NCI-H2227 (cell line): Measurements from ENCODE around the gene PROK2.
A peak's percentile ranks its signal among the peaks of the same experiment; 100 is the strongest.

ENCODE experiments used
- DNase-seq: peaks from one replicate; lab custom pipeline; 2025; ENCODE audit not compliant: unreplicated experiment; lab: John Stamatoyannopoulos, UW

PROK2 gene, protein sequence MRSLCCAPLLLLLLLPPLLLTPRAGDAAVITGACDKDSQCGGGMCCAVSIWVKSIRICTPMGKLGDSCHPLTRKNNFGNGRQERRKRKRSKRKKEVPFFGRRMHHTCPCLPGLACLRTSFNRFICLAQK

DNA sequence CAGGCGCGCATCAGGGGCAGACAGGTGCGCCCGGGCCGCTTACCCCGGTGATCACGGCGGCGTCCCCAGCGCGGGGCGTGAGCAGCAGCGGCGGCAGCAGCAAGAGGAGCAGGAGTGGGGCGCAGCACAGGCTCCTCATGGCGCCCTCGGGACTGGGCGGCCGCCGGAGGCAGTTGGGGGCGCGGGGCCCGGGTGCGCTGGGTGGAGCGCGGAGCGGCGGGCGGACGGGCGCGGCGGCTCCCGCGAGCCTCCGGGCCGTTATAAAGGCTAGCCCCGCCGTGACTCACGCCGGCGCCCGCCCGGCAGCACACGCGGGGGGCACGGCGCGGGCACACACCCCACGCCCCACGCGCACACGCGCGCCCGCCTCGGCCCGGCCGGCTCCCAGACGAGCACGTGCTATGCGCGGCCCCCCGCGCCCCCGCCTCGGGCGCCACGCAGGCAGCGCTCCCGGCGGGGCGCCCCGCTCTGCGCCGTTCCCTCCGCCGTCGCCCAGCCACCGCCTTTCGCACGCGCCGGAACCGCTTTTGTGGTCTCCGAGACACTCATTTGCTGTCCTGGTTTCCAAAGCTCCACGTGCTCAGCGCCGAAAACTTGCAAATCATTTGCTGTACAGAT is at the start of gene PROK2:
TSS of gene PROK2 (minus strand) at position 235 of the 618 bp plus-strand sequence. CDS start at position 139, 96 bp downstream.
- DNase-seq: peak; percentile 12

DNA sequence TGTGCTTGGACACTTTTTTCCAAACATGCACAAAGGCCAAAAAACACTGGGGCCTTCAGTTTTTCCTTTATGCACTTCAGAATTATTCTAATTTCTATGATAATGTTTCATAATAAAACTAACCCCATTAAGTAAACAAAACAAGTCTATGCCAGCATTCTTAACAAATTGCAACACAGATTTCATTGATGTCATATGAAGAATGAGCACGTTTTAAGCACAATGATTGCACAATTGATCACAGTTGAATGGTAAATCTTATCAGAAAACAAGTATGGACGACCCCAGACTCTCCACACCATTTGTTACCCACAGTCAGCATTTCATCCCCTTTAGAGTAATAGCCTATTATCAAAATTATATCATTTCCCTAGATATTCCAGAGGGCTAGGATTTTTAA is 46.7 kb upstream of the PROK2 start:
- no peak for DNase-seq

DNA sequence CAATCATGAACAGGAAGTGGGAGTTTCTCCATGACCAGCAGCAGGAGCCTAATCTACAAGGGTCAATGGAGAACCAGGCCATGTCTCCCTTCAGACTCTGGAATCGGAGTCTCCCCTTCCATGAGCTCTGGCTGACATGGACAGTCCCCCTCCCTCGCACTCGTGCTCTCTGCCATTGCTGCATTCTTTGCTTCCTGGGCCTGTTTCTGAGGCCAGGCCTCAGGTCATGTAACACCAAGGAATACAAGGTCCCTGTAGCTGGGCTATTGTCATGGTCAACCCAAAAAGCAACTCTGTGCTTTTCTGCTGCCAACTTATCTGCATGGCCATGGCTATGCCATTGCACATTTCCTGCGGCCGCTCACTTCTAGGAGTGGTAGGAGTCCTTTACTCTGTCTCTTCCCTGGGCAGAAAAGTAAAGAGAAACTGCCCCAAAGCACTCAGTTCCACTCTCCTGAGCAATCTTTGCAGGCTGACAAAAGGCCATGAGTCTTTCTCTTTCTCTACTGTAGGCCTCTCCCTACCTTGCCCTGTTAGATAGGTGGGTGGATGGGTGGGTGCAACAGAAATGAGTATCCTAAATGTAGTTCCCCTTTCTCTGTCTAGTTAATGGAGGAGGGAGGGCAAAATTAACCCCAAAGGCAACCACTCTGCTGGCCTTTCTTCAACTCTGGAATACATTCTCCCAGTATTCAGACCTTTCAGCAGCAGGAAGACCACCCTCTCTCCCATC is 40.8 kb upstream of the PROK2 start:
- DNase-seq: no peak

DNA sequence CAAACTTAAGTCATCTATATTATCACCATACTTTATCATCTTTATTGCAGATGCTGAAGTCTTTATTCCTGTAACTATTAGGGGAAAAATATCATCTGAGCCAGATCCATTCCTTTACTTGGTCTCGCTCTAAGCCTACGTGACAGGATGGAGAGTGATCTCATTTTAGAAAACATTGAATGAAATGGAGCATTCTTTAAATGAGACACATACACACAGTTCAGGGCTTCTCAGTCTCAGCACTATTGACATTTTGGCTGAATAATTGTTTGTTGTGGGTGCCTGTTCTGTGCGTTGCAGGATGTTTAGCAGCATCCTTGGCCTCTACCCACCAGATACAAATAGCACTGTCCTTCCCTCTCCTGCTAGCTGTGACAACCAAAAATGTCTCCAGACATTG is 36.2 kb upstream of the PROK2 start:
- no peak for DNase-seq

DNA sequence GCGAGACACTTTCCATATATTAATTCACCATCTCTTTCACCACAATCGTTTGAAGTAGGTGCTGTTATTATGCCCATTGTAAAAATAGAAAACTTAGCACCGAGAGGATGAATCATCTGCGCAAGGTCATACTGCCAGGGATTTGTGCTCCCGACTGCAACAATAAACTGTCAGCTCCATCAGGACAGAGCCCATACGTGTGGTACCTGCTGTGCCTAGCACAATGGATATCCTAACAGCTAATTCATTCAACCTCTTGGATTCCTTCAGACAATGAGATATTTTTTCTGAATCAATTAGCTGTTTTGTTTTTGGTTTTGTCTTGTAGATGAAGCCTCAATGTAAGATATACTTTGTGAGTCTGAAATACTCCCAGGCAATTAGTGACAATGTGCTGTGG is 32.3 kb upstream of the PROK2 start:
- no peak for DNase-seq

DNA sequence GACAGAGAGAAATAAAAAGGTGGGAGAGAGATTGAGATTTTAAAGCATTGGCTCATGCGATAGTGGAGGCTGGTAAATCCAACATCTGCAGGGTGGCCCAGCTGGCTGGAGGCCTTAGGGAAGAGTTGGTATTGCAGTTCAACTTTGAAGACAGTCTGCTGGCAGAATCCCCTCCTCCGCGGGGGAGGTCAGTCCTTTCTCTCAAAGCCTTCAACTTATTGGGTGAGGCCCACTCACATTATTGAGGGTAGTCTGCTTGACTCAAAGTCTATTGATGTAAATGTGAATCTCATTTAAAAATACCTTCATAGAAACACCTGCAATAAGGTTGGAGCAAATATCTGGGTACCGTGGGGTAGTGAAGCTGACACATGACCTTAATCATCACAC is 31.8 kb upstream of the PROK2 start:
- no peak for DNase-seq

DNA sequence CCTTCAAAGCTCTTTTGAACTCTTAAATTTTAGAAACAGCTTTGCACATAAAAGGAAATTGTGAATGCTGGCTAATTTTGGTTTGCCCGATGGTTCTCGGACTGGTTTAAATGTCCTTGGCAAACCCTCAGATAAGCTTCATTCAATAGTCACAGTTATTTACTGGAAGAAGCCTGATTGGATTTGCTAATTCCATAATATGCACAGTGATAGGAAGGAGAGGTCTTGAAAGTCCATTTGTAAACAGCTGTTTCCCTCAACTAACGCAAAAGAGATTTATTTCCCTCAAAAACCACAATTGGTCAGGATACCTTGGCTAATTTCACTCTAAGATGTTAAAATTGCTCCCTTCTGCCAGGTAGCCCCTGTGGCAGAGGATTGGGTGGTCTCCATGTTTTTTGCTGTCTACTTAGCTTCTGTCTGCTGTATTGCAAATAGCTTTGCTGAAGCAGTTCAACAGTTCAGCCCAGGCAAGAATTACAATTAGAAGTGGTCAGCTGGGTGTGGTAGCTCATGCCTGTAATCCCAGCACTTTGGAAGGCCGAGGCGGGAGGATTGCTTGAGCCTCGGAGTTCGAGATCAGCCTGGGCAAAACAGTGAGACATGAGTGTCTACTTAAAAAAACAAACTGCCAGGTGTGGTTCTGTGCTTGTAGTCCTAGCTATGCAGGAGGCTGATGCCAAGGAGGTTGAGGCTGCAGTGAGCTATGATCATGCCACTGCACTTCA is 30.6 kb upstream of the PROK2 start:
- DNase-seq: no peak

DNA sequence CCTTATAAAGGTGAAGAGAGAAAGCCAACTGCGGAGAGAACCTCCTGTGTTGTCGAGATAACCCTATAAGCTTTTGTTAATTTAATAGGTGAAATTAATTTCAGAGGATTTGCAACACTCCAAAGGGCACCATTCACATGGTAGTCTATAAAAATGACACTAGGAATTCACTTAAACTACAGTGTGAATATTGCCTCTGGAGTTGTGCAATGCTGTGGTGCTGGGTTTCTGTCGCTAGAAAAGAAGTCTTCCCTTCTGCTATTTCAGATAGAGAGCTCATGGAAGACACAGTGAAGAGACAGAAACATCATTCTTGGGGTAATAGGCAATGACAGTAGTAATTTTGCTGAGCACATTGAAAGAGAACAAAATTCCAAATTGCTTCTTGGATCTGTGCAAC is 28.8 kb upstream of the PROK2 start:
- DNase-seq: no peak

DNA sequence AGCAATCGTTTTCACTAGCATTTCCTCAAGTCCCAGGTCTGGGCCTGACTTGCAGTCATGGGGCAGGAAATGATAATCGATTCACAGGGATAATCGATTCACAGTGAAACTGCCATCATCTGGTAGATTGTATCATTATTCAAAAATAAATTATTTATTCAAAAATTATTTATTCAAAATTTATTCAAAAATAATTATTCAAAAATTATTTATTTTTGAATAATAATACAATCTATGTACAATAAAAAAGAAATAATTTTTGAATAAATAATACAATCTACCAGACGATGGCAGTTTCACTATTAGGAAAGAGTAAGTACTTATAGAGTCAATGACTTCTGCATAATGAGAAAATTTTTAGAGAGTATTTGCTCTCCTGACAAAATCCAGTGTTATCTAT is 28.1 kb upstream of the PROK2 start:
- no peak for DNase-seq

DNA sequence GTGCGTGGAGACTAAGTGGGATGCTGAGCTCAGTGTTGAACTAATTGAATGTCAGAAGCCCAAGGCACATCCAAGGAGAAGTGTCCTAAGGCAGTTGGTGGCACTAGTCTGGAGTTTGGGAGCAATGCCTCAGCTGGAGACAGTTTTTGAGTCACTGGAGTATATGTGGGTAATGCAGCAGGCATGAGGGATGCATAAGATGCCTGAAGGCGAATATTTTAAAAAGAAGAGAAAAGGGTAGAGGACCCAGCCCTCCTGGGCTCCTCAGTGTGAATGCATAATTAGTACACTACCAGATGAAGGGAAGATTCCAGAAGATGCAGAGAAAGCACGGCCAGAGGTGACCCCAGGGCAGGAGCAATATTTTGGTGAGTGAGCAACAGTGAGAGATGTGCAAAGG is 25.1 kb upstream of the PROK2 start:
- DNase-seq: no peak

DNA sequence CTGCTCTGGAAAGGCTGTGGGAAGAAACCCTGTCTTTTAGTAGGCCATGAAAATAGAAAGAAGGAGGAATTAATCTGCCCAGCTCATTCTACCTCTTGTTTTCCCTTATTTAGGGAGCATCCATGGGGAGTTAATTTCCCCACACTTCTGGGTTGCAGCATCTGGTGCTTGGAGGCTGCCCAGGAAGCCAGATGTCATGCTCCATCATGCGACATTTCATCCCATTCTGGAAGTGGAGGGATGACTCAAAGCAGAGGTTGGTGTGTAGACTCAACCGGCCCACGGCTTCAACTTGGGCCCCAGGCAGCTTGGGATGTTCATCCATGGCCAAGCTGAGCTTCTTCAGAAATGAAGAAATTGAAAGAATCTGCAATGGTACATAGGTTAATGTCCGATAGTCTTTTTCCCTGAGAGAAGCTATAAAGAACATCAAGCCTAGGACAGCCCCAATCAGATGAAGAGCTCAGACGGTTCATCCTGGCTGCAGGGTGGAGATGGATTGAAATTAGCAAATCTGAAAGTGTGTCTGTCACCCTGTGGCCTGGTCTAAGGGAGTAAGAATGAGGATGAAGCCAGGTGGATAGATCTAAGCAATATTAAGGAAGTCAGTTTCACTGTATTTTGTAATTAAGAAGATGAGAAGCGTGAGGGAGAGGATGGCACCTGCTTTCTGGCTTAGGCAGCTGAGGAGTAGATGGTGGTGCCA is 24.5 kb upstream of the PROK2 start:
- no peak for DNase-seq

DNA sequence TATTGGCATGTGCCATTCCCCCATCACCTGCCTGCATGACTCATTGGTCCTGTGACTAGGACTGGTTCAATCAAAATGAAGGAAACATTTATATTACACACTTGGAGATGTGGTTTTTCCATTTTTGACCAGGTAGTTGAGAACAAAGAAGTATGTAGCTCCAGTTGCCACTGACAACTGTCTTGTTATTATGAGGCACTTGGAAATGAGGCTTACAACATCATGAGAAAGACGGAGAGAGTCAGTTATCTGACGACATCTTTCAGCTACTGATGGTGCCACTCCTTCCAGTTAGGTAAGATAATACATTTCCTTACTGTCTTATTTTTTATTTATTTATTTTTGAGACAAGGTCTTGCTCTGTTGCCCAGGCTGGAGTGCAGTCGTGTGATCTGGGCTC is 21.8 kb upstream of the PROK2 start:
- DNase-seq: no peak

DNA sequence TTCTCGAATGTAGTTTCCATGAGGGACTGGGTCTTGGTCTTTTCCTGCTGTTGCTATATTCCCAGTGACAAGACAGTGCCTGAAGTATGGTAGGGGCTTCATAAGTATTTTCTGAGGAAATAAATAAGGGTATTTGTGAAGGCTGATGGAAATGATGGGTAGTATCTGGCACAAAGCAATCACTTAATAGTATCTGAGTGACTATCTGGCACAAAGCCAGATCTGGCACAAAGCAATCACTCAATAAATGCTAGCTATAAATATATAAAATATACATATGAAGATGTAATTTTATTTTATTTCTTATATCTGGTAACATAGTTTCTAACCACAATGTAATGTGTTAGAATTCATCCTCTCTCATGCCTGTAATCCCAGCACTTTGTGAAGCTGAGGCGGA is 20.7 kb upstream of the PROK2 start:
- DNase-seq: no peak

DNA sequence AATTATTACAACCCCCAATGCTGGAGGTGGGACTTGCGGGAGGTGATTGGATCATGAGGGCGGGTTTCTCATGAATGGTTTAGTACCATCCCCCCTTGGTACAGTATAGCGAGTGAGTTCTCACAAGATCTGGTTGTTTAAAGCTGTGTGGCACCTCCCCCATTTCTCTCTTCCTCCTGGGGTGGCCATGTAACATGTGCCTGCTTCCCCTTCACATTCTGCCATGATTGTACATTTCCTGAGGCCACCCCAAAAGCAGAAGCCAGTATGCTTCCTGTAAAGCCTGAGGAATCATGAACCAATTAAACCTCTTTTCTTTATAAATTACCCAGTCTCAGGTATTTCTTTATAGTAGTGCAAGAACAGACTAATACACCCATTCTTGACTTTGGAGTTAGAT is 20.3 kb upstream of the PROK2 start:
- no peak for DNase-seq

DNA sequence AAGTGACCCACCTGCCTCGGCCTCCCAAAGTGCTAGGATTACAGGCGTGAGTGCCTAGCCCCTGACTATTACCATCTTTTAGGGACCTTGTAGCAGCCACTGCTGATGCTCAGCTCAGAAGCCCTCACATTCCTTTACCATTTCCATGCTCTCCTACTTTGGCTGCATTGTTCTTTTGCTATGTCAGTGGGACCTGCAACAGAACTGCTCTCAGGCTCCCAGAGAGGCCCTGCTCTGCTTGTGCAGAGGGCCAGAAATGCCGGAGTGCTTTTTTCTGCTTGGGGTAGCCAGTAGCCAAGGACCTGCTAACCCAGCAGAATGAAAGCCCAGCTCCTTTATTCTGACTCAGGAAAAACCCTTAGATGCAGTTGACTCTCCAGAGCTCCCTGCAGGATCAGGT is 18.3 kb upstream of the PROK2 start:
- no peak for DNase-seq

DNA sequence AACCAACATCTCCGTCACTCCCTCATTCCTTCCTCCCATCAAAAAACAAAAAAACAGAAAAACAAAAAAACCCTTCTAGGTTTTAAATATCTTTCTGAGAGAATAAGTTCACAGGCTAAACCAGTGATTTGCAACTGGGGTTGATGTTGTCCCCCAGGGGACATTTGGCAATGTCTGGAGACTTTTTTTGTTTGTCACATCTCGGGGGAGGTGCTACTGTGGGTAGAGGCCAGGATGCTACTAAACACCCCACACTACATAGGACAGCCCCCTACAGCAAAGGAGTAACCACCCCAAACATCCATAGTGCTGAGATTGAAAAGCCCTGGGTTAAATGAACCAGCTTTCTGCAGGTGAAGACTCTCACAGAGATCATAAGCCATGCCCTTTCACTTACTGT is 17.0 kb upstream of the PROK2 start:
- no peak for DNase-seq

DNA sequence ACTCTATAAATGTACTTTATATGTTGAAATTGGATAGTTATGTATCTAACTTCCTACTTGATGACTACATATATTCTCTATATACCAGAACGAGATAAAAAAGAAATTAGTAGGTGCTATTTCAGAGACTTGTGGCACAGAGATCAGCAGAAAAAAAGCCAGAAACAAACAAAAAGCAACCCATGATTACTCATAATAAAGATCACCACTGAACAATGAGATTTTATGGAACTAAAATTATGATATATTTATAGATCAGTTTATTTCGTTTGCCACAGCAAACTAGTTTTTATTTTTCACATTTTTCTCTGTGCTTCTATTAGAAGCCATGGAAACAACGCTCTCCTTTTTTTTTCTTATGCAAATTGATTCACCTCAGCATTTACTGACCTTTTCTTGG is 15.1 kb upstream of the PROK2 start:
- no peak for DNase-seq

DNA sequence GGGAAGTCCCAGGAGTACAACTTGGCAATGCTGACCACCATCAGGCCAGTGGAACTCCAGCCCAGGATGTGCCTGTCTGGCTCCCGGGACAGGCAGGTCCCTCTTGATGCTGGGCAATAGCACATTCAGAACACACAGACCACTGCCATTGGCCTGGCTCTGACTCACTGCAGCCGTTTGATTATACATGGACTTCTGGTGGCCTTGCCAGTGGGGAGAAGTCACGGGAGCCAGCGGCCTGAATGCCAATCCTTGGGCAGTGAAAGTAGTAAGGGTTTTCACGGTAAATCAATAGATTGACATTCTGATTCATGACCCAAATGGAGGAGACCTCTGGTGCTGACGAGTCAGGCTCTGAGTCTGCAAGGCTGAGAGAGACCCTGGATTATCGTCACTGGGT is 12.5 kb upstream of the PROK2 start:
- DNase-seq: no peak

DNA sequence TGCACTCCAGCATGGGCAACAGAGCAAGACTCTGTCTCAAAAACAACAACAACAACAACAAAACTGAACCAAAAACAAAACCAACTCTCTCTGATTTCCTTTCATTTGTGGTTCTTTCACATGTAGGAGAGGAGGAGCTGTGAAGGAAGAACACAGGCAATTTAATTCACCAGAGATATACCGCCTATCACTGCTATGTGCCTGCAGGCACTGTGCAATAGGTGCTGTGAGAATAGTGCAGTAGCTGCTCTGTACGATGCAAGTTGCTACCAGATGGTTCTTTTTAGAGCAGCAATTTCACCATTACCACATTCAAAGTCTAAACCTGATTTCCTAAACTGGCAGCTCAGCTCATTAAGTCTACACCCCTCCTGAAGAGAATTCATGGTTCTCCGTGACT is 11.3 kb upstream of the PROK2 start:
- no peak for DNase-seq

DNA sequence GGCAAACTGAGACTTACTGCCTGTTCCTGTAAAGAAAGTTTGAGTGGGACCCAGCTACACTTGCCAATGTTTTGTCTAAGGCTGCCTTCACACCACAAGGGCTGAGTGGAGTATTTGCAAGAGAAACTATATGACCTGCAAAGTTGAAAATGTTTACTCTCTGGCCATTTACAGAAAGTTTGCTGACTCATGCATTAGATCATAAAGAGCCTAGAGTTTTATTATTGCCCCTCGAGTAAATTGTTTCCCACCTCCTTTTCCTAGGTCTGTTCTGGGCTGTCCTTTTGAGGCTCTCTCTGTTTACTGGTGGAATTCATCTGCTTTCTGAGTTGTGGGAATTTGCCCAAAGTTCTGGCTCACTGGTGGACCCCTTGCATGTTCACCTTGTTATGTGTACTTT is 6.7 kb upstream of the PROK2 start:
- DNase-seq: no peak

DNA sequence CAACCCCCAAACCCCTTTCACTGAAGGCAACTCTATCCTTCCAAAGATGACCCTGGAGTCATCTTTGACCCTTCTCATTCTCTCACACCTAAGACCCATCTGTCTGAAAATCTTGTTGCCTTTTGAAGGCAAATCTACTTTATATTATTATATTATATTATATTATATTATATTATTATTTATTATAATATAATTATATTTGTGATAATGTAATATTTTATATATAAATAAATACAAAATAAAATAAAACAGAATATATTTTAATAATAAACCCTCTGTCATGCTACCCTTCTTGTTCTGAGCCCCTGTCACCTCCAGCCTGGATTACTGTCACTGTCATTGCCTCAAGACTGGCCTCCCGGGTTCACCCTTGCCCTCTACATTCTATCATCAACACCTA is 5.0 kb upstream of the PROK2 start:
- no peak for DNase-seq
